Measurements from ENCODE around the gene LGALS3BP. TPM values are rescaled to one million over a fixed set of nuclear protein-coding genes. Genes with fewer than 3 reads are reported as not detected.

Gene LGALS3BP
- total and polyA plus RNA-seq, 2 of the 13 experiments (the other 11 are each of a cell fraction or from before 2014, with no cell fraction given): 137 to 332 TPM

GRCh38 chr17:78933025-78933958 is 46.4 kb downstream of the LGALS3BP start (continued):
- TF ChIP-seq PHF20 (CRISPR knock-in tag; IDR thresholded peaks at IDR 0.05) (no peak), KAT8 (CRISPR knock-in tag; IDR thresholded peaks at IDR 0.05) (peak; percentile 46; the same call in 1 of the 2 replicates), TBP (CRISPR knock-in tag; IDR thresholded peaks at IDR 0.05) (no peak), RFX1 (IDR thresholded peaks at IDR 0.05) (no peak), GLI4 (CRISPR knock-in tag; IDR thresholded peaks at IDR 0.05; ENCODE audit: borderline replicate concordance) (peak; percentile 68; the same call in 1 of the 2 replicates), KAT2B (IDR thresholded peaks at IDR 0.05; ENCODE audit: borderline replicate concordance, low read depth, low read length) (no peak), FLYWCH1 (CRISPR knock-in tag; IDR thresholded peaks at IDR 0.05) (no peak), MLLT10 (CRISPR knock-in tag; IDR thresholded peaks at IDR 0.05) (no peak), GATAD1 (CRISPR knock-in tag; IDR thresholded peaks at IDR 0.05) (peak; percentile 36), CHD2 (IDR thresholded peaks at IDR 0.05; ENCODE audit: low read depth, low read length) (no peak), RBAK (CRISPR knock-in tag; IDR thresholded peaks at IDR 0.05) (no peak), HES4 (CRISPR knock-in tag; IDR thresholded peaks at IDR 0.05; ENCODE audit: borderline replicate concordance) (no peak), RFX5 (IDR thresholded peaks at IDR 0.05; ENCODE audit: low read depth, low read length) (no peak), NR2F1 (CRISPR knock-in tag; IDR thresholded peaks at IDR 0.05) (no peak; a peak in 1 of 4 replicates), MIXL1 (CRISPR knock-in tag; IDR thresholded peaks at IDR 0.05) (no peak), YEATS4 (CRISPR knock-in tag; IDR thresholded peaks at IDR 0.05; ENCODE audit: borderline replicate concordance) (no peak), CCAR2 (optimal IDR thresholded peaks at IDR 0.05; ENCODE audit: low read depth, low read length) (no peak), SIX1 (CRISPR knock-in tag; IDR thresholded peaks at IDR 0.05; ENCODE audit: borderline replicate concordance) (no peak), PRMT3 (CRISPR knock-in tag; IDR thresholded peaks at IDR 0.05; ENCODE audit: borderline replicate concordance, low read depth) (no peak), PRDM15 (CRISPR knock-in tag; IDR thresholded peaks at IDR 0.05) (no peak), ZNF17 (CRISPR knock-in tag; IDR thresholded peaks at IDR 0.05) (no peak), MTF2 (CRISPR knock-in tag; IDR thresholded peaks at IDR 0.05; ENCODE audit: borderline replicate concordance) (no peak), SMAD1 (CRISPR knock-in tag; IDR thresholded peaks at IDR 0.05; ENCODE audit: borderline replicate concordance, low read depth) (0 out of 2 replicates have a peak, but pooled peaks have one; percentile 33)
- TF ChIP-seq, protein P1, sequence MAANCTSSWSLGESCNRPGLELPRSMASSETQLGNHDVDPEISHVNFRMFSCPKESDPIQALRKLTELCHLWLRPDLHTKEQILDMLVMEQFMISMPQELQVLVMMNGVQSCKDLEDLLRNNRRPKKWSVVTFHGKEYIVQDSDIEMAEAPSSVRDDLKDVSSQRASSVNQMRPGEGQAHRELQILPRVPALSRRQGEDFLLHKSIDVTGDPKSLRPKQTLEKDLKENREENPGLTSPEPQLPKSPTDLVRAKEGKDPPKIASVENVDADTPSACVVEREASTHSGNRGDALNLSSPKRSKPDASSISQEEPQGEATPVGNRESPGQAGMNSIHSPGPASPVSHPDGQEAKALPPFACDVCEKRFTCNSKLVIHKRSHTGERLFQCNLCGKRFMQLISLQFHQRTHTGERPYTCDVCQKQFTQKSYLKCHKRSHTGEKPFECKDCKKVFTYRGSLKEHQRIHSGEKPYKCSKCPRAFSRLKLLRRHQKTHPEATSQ (CRISPR knock-in tag; IDR thresholded peaks at IDR 0.05; ENCODE audit: borderline replicate concordance): no peak
- TF ChIP-seq, protein P2, sequence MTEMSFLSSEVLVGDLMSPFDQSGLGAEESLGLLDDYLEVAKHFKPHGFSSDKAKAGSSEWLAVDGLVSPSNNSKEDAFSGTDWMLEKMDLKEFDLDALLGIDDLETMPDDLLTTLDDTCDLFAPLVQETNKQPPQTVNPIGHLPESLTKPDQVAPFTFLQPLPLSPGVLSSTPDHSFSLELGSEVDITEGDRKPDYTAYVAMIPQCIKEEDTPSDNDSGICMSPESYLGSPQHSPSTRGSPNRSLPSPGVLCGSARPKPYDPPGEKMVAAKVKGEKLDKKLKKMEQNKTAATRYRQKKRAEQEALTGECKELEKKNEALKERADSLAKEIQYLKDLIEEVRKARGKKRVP (CRISPR knock-in tag; IDR thresholded peaks at IDR 0.05): peak in 1 of 2 experiments; percentile 56; a peak in 1 of 4 replicates

Measured in HepG2 (cell line).